Liver (tissue), 9 donors: ENCODE measurements around the gene A2ML1. TPM values are rescaled to one million over a fixed set of nuclear protein-coding genes. Genes with fewer than 3 reads are reported as not detected.
A peak's percentile ranks its signal among the peaks of the same experiment; 100 is the strongest.

ENCODE experiments used
- DNase-seq: peaks from one replicate; pipeline ENCODE4 v3.0.0-alpha.2; 2017; ENCODE audit warnings: low spot score
- H3K27ac ChIP-seq, 2 donors: one replicate each; pipeline ENCODE4 v1.7.0; 2013; ENCODE audit warnings: inconsistent platforms in 2 of 2, low read length in 2 of 2, control low read depth in 1 of 2, low read depth in 1 of 2, mild to moderate bottlenecking in 1 of 2
- H3K27me3 ChIP-seq, 4 donors: one replicate each; pipeline versions ENCODE4 v1.6.1 to v1.7.0; 2013; ENCODE audit warnings: low read length in 3 of 4, inconsistent platforms in 1 of 4, mild to moderate bottlenecking in 1 of 4, moderate library complexity in 1 of 4; ENCODE audit not compliant: control insufficient read depth in 4 of 4, insufficient read depth in 4 of 4
- H3K36me3 ChIP-seq, 4 donors: one replicate each; pipeline versions ENCODE4 v1.6.1 to v1.7.0; 2013; ENCODE audit warnings: low read length in 3 of 4, mild to moderate bottlenecking in 3 of 4, low read depth in 1 of 4, moderate library complexity in 1 of 4; ENCODE audit not compliant: control insufficient read depth in 4 of 4, insufficient read depth in 3 of 4
- H3K4me1 ChIP-seq, 4 donors: one replicate each; pipeline versions ENCODE4 v1.6.1 to v1.7.0; 2013; ENCODE audit warnings: low read length in 3 of 4, mild to moderate bottlenecking in 3 of 4, moderate library complexity in 1 of 4; ENCODE audit not compliant: control insufficient read depth in 4 of 4, insufficient read depth in 4 of 4
- H3K4me3 ChIP-seq, 3 donors: one replicate each; pipeline versions ENCODE4 v1.6.1 to v1.7.0; 2013; ENCODE audit warnings: low read length in 3 of 3, control low read depth in 1 of 3, low read depth in 1 of 3, mild to moderate bottlenecking in 1 of 3
- H3K9ac ChIP-seq, 2 donors: one replicate each; pipeline ENCODE4 v1.7.0; 2013; ENCODE audit warnings: low read length in 2 of 2, mild to moderate bottlenecking in 2 of 2, moderate library complexity in 2 of 2, control low read depth in 1 of 2, low read depth in 1 of 2
- H3K9me3 ChIP-seq, 4 donors: one replicate each; pipeline versions ENCODE4 v1.6.1 to v1.7.0; 2013; ENCODE audit warnings: low read length in 3 of 4; ENCODE audit not compliant: control insufficient read depth in 4 of 4
- CTCF ChIP-seq: fragments of 150-350 bp; IDR thresholded peaks from 2 replicates; pipeline ENCODE4 v1.5.1; 2017; ENCODE audit warnings: improper control_type of control experiment, low read depth, low read length; ENCODE audit not compliant: missing input control
- EGR1 ChIP-seq, 2 donors: IDR thresholded peaks; 2 replicates each; pipeline ENCODE4 v1.6.1; 2016 to 2018; ENCODE audit warnings: antibody characterized with exemption in 2 of 2, low read depth in 2 of 2
- FOXA1 ChIP-seq: IDR thresholded peaks from 2 replicates; pipeline ENCODE4 v1.6.1; 2016; ENCODE audit warnings: antibody characterized with exemption
- FOXA2 ChIP-seq: IDR thresholded peaks from 2 replicates; pipeline ENCODE4 v1.6.1; 2016; ENCODE audit warnings: antibody characterized with exemption
- GABPA ChIP-seq, 2 donors: IDR thresholded peaks in 1 of 2; conservative IDR thresholded peaks in 1 of 2; 2 replicates each; pipeline ENCODE4 v1.6.1; 2016; ENCODE audit warnings: antibody characterized with exemption in 2 of 2, mild to moderate bottlenecking in 1 of 2, moderate library complexity in 1 of 2
- HNF4A ChIP-seq, 2 donors: conservative IDR thresholded peaks; 2 replicates each; pipeline ENCODE4 v1.6.1; 2016; ENCODE audit warnings: antibody characterized with exemption in 2 of 2, mild to moderate bottlenecking in 2 of 2
- HNF4G ChIP-seq: IDR thresholded peaks from 2 replicates; pipeline ENCODE4 v1.6.1; 2016; ENCODE audit warnings: antibody characterized with exemption
- JUND ChIP-seq, 2 donors: IDR thresholded peaks; 2 replicates each; pipeline ENCODE4 v1.6.1; 2016; ENCODE audit warnings: antibody characterized with exemption in 2 of 2
- MAX ChIP-seq: IDR thresholded peaks from 2 replicates; pipeline ENCODE4 v1.6.1; 2016; ENCODE audit warnings: antibody characterized with exemption
- NR2F2 ChIP-seq: IDR thresholded peaks from 2 replicates; pipeline ENCODE4 v1.6.1; 2016; ENCODE audit warnings: antibody characterized with exemption
- RAD21 ChIP-seq, 2 donors: IDR thresholded peaks; 2 replicates each; pipeline ENCODE4 v1.6.1; 2016; ENCODE audit warnings: antibody characterized with exemption in 2 of 2, mild to moderate bottlenecking in 2 of 2
- REST ChIP-seq: IDR thresholded peaks from 2 replicates; pipeline ENCODE4 v1.6.1; 2016; ENCODE audit warnings: antibody characterized with exemption, mild to moderate bottlenecking
- RXRA ChIP-seq, 2 donors: IDR thresholded peaks; 2 replicates each; pipeline ENCODE4 v1.6.1; 2017 to 2018; ENCODE audit warnings: antibody characterized with exemption in 2 of 2, mild to moderate bottlenecking in 1 of 2
- SP1 ChIP-seq: IDR thresholded peaks from 2 replicates; pipeline ENCODE4 v1.6.1; 2018; ENCODE audit warnings: antibody characterized with exemption, mild to moderate bottlenecking
- TAF1 ChIP-seq: conservative IDR thresholded peaks from 2 replicates; pipeline ENCODE4 v1.6.1; 2016; ENCODE audit warnings: antibody characterized with exemption, mild to moderate bottlenecking
- YY1 ChIP-seq: IDR thresholded peaks from 2 replicates; pipeline ENCODE4 v1.6.1; 2016; ENCODE audit warnings: antibody characterized with exemption, mild to moderate bottlenecking
- ZBTB33 ChIP-seq: IDR thresholded peaks from 2 replicates; pipeline ENCODE4 v1.6.1; 2016; ENCODE audit warnings: antibody characterized with exemption
- WGBS: extraction: QIAGEN DNeasy Blood & Tissue Kit; methylation state at CpG from one replicate; pipeline ENCODE4 v1.1.7; 2013; 5-methylcytosine and 5-hydroxymethylcytosine counted together
- polyA plus RNA-seq, 2 donors: library from polyadenylated mRNA; stranded (reverse) in 1 of 2; unstranded in 1 of 2; fragments of 200-250 nt in 1 of 2; fragments of >200 nt in 1 of 2; fragmentation: Nextera tagmentation in 1 of 2; extraction: Ambion mirVana in 1 of 2; gene quantifications; one replicate each; pipeline versions ENCODE4 v1.2.1 to v1.2.3, GENCODE V29; 2013 to 2015
- total RNA-seq, 2 donors: library from RNA; depleted of rRNA; stranded (reverse); fragments of >200 nt; gene quantifications; one replicate each; pipeline ENCODE4 v1.2.3, GENCODE V29; 2014
- donor health status: healthy.
- donor health status: healthy.
- donor health status: healthy.
- donor health status: healthy.
- donor health status: healthy.

The A2ML1 gene
- total and polyA plus RNA-seq, 4 donors: 0.03 to 0.19 TPM; not detected in 2

GRCh38 chr12:8887285-8887715 lies 64.9 kb downstream of the A2ML1 start:
- Histone ChIP-seq H3K9me3 (no peaks in the 10 kb centered on the region), H3K4me1 (peaks cover 0 to 3% (median 0%) of the 10 kb centered on the region in 4 donors), H3K27ac (no peak overlapping the region), H3K27me3 (no peaks in the 10 kb centered on the region), H3K36me3 (no peaks in the 10 kb centered on the region), H3K9ac (no peak overlapping the region), H3K4me3 (no peak overlapping the region)
- no peak for DNase-seq
- TF ChIP-seq YY1: no peak
- TF ChIP-seq FOXA2: no peak
- TF ChIP-seq HNF4A (conservative IDR thresholded peaks at IDR 0.05): no peak
- TF ChIP-seq JUND (IDR thresholded peaks at IDR 0.05): no peak
- TF ChIP-seq NR2F2: no peak
- TF ChIP-seq HNF4G: no peak
- no peak for TF ChIP-seq MAX
- 90% methylated on average over 4 of the region's 4 CpGs for WGBS

GRCh38 chr12:8890313-8891085 lies 68.1 kb downstream of the A2ML1 start:
- Histone ChIP-seq H3K27me3 (no peaks in the 10 kb centered on the region), H3K36me3 (no peaks in the 10 kb centered on the region), H3K27ac (no peak overlapping the region), H3K9ac (no peak overlapping the region), H3K9me3 (no peaks in the 10 kb centered on the region), H3K4me1 (peaks cover 0 to 3% (median 0%) of the 10 kb centered on the region in 4 donors), H3K4me3 (peak overlapping the region in 2 of 3 donors; percentile 9 to 49)
- TF ChIP-seq GABPA (IDR thresholded peaks at IDR 0.05 in 1 of 2, conservative IDR thresholded peaks at IDR 0.05 in 1 of 2) (no peak), YY1 (no peak), RAD21 (IDR thresholded peaks at IDR 0.05) (peak; percentile 80 to 87), HNF4G (no peak), TAF1 (no peak), CTCF (peak; percentile 76), JUND (IDR thresholded peaks at IDR 0.05) (no peak), EGR1 (IDR thresholded peaks at IDR 0.05; ENCODE audit: low read depth in 2 of 2) (no peak), RXRA (IDR thresholded peaks at IDR 0.05) (no peak), SP1 (no peak), FOXA1 (no peak)
- WGBS: 29% methylated on average over 14 of the region's 14 CpGs
- DNase-seq: peak; percentile 62

GRCh38 chr12:8891976-8892375 lies 69.6 kb downstream of the A2ML1 start:
- no peak overlapping the region for H3K27ac ChIP-seq
- H3K4me1 ChIP-seq: peaks cover 0 to 3% (median 0%) of the 10 kb centered on the region in 4 donors
- H3K9ac ChIP-seq: no peak overlapping the region
- H3K36me3 ChIP-seq: no peaks in the 10 kb centered on the region
- H3K27me3 ChIP-seq: no peaks in the 10 kb centered on the region
- WGBS: 97% methylated on average over 3 of the region's 3 CpGs
- no peak for DNase-seq
- no peak overlapping the region for H3K4me3 ChIP-seq
- no peaks in the 10 kb centered on the region for H3K9me3 ChIP-seq
- TF ChIP-seq EGR1 (IDR thresholded peaks at IDR 0.05; ENCODE audit: low read depth in 2 of 2): no peak
- TF ChIP-seq CTCF: no peak
- TF ChIP-seq FOXA2: no peak
- no peak for TF ChIP-seq RXRA (IDR thresholded peaks at IDR 0.05)
- no peak for TF ChIP-seq NR2F2
- TF ChIP-seq ZBTB33: no peak
- TF ChIP-seq REST: no peak
- no peak for TF ChIP-seq RAD21 (IDR thresholded peaks at IDR 0.05)
- TF ChIP-seq HNF4G: no peak
- TF ChIP-seq GABPA (IDR thresholded peaks at IDR 0.05 in 1 of 2, conservative IDR thresholded peaks at IDR 0.05 in 1 of 2): no peak
- TF ChIP-seq YY1: no peak
